ENCODE results near the gene ZNF638.

- TF ChIP-seq, protein P1, sequence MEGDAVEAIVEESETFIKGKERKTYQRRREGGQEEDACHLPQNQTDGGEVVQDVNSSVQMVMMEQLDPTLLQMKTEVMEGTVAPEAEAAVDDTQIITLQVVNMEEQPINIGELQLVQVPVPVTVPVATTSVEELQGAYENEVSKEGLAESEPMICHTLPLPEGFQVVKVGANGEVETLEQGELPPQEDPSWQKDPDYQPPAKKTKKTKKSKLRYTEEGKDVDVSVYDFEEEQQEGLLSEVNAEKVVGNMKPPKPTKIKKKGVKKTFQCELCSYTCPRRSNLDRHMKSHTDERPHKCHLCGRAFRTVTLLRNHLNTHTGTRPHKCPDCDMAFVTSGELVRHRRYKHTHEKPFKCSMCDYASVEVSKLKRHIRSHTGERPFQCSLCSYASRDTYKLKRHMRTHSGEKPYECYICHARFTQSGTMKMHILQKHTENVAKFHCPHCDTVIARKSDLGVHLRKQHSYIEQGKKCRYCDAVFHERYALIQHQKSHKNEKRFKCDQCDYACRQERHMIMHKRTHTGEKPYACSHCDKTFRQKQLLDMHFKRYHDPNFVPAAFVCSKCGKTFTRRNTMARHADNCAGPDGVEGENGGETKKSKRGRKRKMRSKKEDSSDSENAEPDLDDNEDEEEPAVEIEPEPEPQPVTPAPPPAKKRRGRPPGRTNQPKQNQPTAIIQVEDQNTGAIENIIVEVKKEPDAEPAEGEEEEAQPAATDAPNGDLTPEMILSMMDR (IDR thresholded peaks at IDR 0.05), result no peak
- no peak for TF ChIP-seq POLR2A (IDR thresholded peaks at IDR 0.05)
Measured at GRCh38 chr2:71483246-71483645, 151.7 kb downstream of the ZNF638 start.

Measured in thyroid gland (tissue), 4 donors.